Hair follicle dermal papilla cell (primary cell): ENCODE data around the gene SVIL. TPM values are rescaled to one million over a fixed set of nuclear protein-coding genes. Genes with fewer than 3 reads are reported as not detected.

Source experiments
- small RNA-seq: library from RNA; depleted of rRNA; stranded (forward); fragments of <200 nt; gene quantifications from one replicate; pipeline ENCODE3, GENCODE V24; 2012
- total RNA-seq: library from RNA; depleted of rRNA; stranded (reverse); fragments of >200 nt; gene quantifications from 2 replicates; pipeline ENCODE4 v1.2.3, GENCODE V29; 2012

SVIL gene
- 30.7 and 47.0 TPM in 2 replicates for total RNA-seq

GRCh38 chr10:29634764-29635625, at the start of gene SVIL:
TSS of gene SVIL (minus strand) at chr10:29634971. CDS start at chr10:29555058, 79,913 bp downstream.

Small RNA genes within 50 kb of the gene (small RNA-seq; reads per million reads assigned to genes)
- gene MIR604 = not detected
- not detected for gene MIR938
- gene RF00105 = not detected
